Measurements from ENCODE around the gene SLC4A9. TPM values are rescaled to one million over a fixed set of nuclear protein-coding genes. Genes with fewer than 3 reads are reported as not detected.

SLC4A9 gene
- total and polyA plus RNA-seq, 5 donors = 0.05 to 0.26 (median 0.25) TPM; not detected in 2

- intact Hi-C loops (cut with DNase I) = loop anchor here in 2 of 4 donors (10.0 kb wide), 2 partner anchors 352 to 362 kb away; no protein-coding TSS in a partner anchor
- H3K4me1 ChIP-seq (ENCODE audit: control insufficient read depth, insufficient read depth, low read length) = no peaks in the 10 kb centered on the region
- H3K27me3 ChIP-seq (ENCODE audit: control insufficient read depth, insufficient read depth) = no peaks in the 10 kb centered on the region
- no peak overlapping the region for H3K4me3 ChIP-seq (ENCODE audit: low read length)
- no peaks in the 10 kb centered on the region for H3K9me3 ChIP-seq (ENCODE audit: control insufficient read depth, low read length)
- H3K27ac ChIP-seq (ENCODE audit: low read length) = no peak overlapping the region
- ATAC-seq (peak; percentile 64 to 71), DNase-seq (peak; percentile 79 to 90 (median 90))
- WGBS = 9% methylated on average over 29 of the region's 29 CpGs
Measured at GRCh38 chr5:140362875-140363630, 3.1 kb downstream of the SLC4A9 start.

- DNase-seq (no peak), ATAC-seq (no peak)
- Histone ChIP-seq H3K27me3 (ENCODE audit: control insufficient read depth, insufficient read depth) (no peaks in the 10 kb centered on the region), H3K9me3 (ENCODE audit: control insufficient read depth, low read length) (no peaks in the 10 kb centered on the region), H3K4me1 (ENCODE audit: control insufficient read depth, insufficient read depth, low read length) (no peaks in the 10 kb centered on the region), H3K27ac (ENCODE audit: low read length) (no peak overlapping the region), H3K4me3 (ENCODE audit: low read length) (no peak overlapping the region)
- 54% methylated on average over 20 of the region's 20 CpGs for WGBS
- intact Hi-C loops (cut with DNase I) = loop anchor here in 2 of 4 donors (10.0 kb wide), 2 partner anchors 351 to 361 kb away; no protein-coding TSS in a partner anchor
Measured at GRCh38 chr5:140363631-140364471, 3.9 kb downstream of the SLC4A9 start.

GRCh38 chr5:140364472-140364765 lies 4.4 kb downstream of the SLC4A9 start:
- Histone ChIP-seq H3K9me3 (ENCODE audit: control insufficient read depth, low read length) (no peaks in the 10 kb centered on the region), H3K27me3 (ENCODE audit: control insufficient read depth, insufficient read depth) (no peaks in the 10 kb centered on the region), H3K4me3 (ENCODE audit: low read length) (no peak overlapping the region), H3K27ac (ENCODE audit: low read length) (no peak overlapping the region), H3K4me1 (ENCODE audit: control insufficient read depth, insufficient read depth, low read length) (no peaks in the 10 kb centered on the region)
- no peak for ATAC-seq
- no peak for DNase-seq
- intact Hi-C loops (cut with DNase I) = loop anchor here in 2 of 4 donors (10.0 kb wide), 2 partner anchors 350 to 360 kb away; no protein-coding TSS in a partner anchor
- WGBS = 95% methylated on average over 3 of the region's 3 CpGs

- intact Hi-C loops (cut with DNase I) = loop anchor here in 2 of 4 donors (10.0 kb wide), 2 partner anchors 350 to 360 kb away; no protein-coding TSS in a partner anchor
- DNase-seq = no peak
- Histone ChIP-seq H3K9me3 (ENCODE audit: control insufficient read depth, low read length) (no peaks in the 10 kb centered on the region), H3K4me1 (ENCODE audit: control insufficient read depth, insufficient read depth, low read length) (no peaks in the 10 kb centered on the region), H3K4me3 (ENCODE audit: low read length) (no peak overlapping the region), H3K27me3 (ENCODE audit: control insufficient read depth, insufficient read depth) (no peaks in the 10 kb centered on the region), H3K27ac (ENCODE audit: low read length) (no peak overlapping the region)
- no peak for ATAC-seq
- WGBS = 52% methylated on average over 3 of the region's 3 CpGs
Measured at GRCh38 chr5:140365282-140365681, 5.3 kb downstream of the SLC4A9 start.

GRCh38 chr5:140365941-140366340 lies 5.9 kb downstream of the SLC4A9 start:
- H3K4me1 ChIP-seq (ENCODE audit: control insufficient read depth, insufficient read depth, low read length) = no peaks in the 10 kb centered on the region
- no peak overlapping the region for H3K4me3 ChIP-seq (ENCODE audit: low read length)
- no peaks in the 10 kb centered on the region for H3K9me3 ChIP-seq (ENCODE audit: control insufficient read depth, low read length)
- no peak for ATAC-seq
- WGBS = 91% methylated on average over 4 of the region's 4 CpGs
- H3K27ac ChIP-seq (ENCODE audit: low read length) = no peak overlapping the region
- no peak for DNase-seq
- H3K27me3 ChIP-seq (ENCODE audit: control insufficient read depth, insufficient read depth) = no peaks in the 10 kb centered on the region
- intact Hi-C loops (cut with DNase I) = loop anchor here in 2 of 4 donors (10.0 kb wide), 2 partner anchors 349 to 359 kb away; no protein-coding TSS in a partner anchor

GRCh38 chr5:140366589-140367255 lies 6.7 kb downstream of the SLC4A9 start:
- intact Hi-C loops (cut with DNase I) = loop anchor here in 2 of 4 donors (10.0 kb wide), 2 partner anchors 348 to 358 kb away; no protein-coding TSS in a partner anchor
- Histone ChIP-seq H3K4me3 (ENCODE audit: low read length) (no peak overlapping the region), H3K27ac (ENCODE audit: low read length) (no peak overlapping the region), H3K27me3 (ENCODE audit: control insufficient read depth, insufficient read depth) (no peaks in the 10 kb centered on the region), H3K4me1 (ENCODE audit: control insufficient read depth, insufficient read depth, low read length) (no peaks in the 10 kb centered on the region), H3K9me3 (ENCODE audit: control insufficient read depth, low read length) (no peaks in the 10 kb centered on the region)
- WGBS = 74% methylated on average over 7 of the region's 7 CpGs
- ATAC-seq = no peak
- DNase-seq = no peak

GRCh38 chr5:140367256-140368013 lies 7.4 kb downstream of the SLC4A9 start:
- no peak for ATAC-seq
- Histone ChIP-seq H3K4me3 (ENCODE audit: low read length) (no peak overlapping the region), H3K27ac (ENCODE audit: low read length) (no peak overlapping the region), H3K4me1 (ENCODE audit: control insufficient read depth, insufficient read depth, low read length) (no peaks in the 10 kb centered on the region), H3K27me3 (ENCODE audit: control insufficient read depth, insufficient read depth) (no peaks in the 10 kb centered on the region), H3K9me3 (ENCODE audit: control insufficient read depth, low read length) (no peaks in the 10 kb centered on the region)
- 87% methylated on average over 8 of the region's 8 CpGs for WGBS
- intact Hi-C loops (cut with DNase I) = loop anchor here in 2 of 4 donors (10.0 kb wide), 2 partner anchors 347 to 357 kb away; no protein-coding TSS in a partner anchor
- no peak for DNase-seq

- Histone ChIP-seq H3K27me3 (ENCODE audit: control insufficient read depth, insufficient read depth) (no peaks in the 10 kb centered on the region), H3K4me1 (ENCODE audit: control insufficient read depth, insufficient read depth, low read length) (peaks cover 2% of the 10 kb centered on the region), H3K27ac (ENCODE audit: low read length) (no peak overlapping the region), H3K9me3 (ENCODE audit: control insufficient read depth, low read length) (no peaks in the 10 kb centered on the region), H3K4me3 (ENCODE audit: low read length) (no peak overlapping the region)
- DNase-seq (no peak), ATAC-seq (no peak)
- intact Hi-C loops (cut with DNase I) = loop anchor here in 1 of 4 donors (10.0 kb wide), 1 partner anchor 673 kb away; no protein-coding TSS in a partner anchor
- 89% methylated on average over 3 of the region's 3 CpGs for WGBS
Measured at GRCh38 chr5:140371356-140372151, 11.6 kb downstream of the SLC4A9 start.

GRCh38 chr5:140372971-140373487 lies 13.0 kb downstream of the SLC4A9 start:
- Histone ChIP-seq H3K4me1 (ENCODE audit: control insufficient read depth, insufficient read depth, low read length) (peaks cover 2% of the 10 kb centered on the region), H3K27ac (ENCODE audit: low read length) (no peak overlapping the region), H3K9me3 (ENCODE audit: control insufficient read depth, low read length) (no peaks in the 10 kb centered on the region), H3K27me3 (ENCODE audit: control insufficient read depth, insufficient read depth) (no peaks in the 10 kb centered on the region), H3K4me3 (ENCODE audit: low read length) (no peak overlapping the region)
- WGBS = 9% methylated on average over 2 of the region's 2 CpGs
- DNase-seq (peak; percentile 85 to 91 (median 91)), ATAC-seq (peak; percentile 81 to 91)
- intact Hi-C loops (cut with DNase I) = loop anchor here in 1 of 4 donors (10.0 kb wide), 1 partner anchor 672 kb away; no protein-coding TSS in a partner anchor

Measured in right cardiac atrium (tissue), 5 donors.